GM12865 (cell line): ENCODE measurements around the gene PRR30.

ENCODE experiments used
- DNase-seq: peaks from one replicate; pipeline ENCODE4 v3.0.0; 2010; ENCODE audit warnings: low read depth
- H3K4me3 ChIP-seq: 2 replicates; pipeline ENCODE4 v1.5.1; 2011; ENCODE audit warnings: mild to moderate bottlenecking, low read depth, low read length, control low read depth
- CTCF ChIP-seq: IDR thresholded peaks from 2 replicates; pipeline ENCODE4 v1.5.1; 2011; ENCODE audit warnings: low read length, control low read depth, low read depth, inconsistent platforms; ENCODE audit not compliant: insufficient read depth; ENCODE audit errors: missing control alignments

PRR30 gene

DNA sequence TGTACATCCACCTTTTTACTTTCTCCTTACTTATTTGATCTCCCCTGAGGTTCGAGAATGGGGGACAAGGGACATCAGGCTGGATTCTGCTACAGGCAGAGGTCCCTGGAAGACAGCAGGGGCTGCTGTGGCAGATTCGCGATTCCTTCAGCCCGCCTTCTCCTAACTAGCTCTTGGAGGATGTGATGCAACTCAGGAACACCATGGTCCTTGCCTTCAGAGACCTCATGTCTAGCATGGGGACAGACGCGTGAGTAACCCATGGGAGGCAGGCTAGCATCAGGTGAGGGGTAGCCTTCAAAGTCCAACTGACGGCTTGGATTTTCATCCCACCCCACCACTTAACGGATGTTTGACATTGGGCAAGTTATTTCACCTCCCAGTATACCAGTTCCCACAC is 8.7 kb upstream of the PRR30 start:
- no peak overlapping the region for H3K4me3 ChIP-seq
- no peak for TF ChIP-seq CTCF
- DNase-seq: no peak

GRCh38 chr2:27145682-27146081 is 6.5 kb upstream of the PRR30 start:
- H3K4me3 ChIP-seq: no peak overlapping the region
- no peak for DNase-seq

DNA sequence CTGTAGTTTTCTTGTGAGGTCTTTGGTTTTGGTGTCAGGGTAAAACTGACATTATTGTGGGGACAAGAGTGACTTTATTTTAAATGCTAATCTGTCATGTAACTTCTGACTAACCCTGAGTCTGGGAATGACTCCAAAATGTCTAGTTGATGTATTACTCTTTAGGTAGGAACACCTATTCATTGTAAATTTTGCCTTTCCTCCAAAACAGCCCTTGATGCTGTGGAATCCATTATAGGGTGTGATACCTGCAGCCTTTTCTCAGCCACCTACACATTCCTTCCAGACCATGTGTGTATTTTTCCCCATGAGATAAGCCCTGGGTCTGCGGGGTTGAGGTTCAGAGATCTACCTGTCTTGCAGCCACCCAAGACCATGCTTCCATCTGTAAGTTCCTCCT is 4.1 kb upstream of the PRR30 start:
- TF ChIP-seq CTCF: no peak

More at GRCh38 chr2:27145682-27146081, 6.5 kb upstream of the PRR30 start:
- TF ChIP-seq CTCF: no peak

DNA sequence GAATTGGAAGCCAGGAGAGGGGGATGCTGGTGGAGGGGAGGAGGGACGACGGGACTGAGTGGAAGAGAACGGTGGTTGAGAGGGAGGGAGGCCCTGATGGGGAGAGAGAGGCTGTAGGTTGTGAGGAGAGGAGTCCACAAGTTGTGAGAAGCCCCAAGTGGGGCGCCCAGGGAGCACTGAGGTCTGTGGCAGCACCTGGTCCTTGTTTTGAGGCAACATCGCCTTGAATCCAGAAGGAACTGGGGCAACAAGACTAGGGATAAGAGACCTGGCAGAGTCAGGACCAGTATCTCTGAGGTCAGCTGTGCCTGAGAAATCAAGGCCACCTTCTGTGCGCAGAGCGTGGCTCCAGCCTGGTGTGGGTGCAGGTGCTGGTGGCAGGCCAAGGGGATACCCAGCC is 1.1 kb downstream of the PRR30 start:
- no peak for DNase-seq
- TF ChIP-seq CTCF: no peak

More for the DNA sequence above, 4.1 kb upstream of the PRR30 start:
- H3K4me3 ChIP-seq: no peak overlapping the region
- DNase-seq: no peak

GRCh38 chr2:27137322-27137935 is 1.8 kb downstream of the PRR30 start:
- no peak overlapping the region for H3K4me3 ChIP-seq
- DNase-seq: no peak
- no peak for TF ChIP-seq CTCF

More for the DNA sequence above, 1.1 kb downstream of the PRR30 start:
- H3K4me3 ChIP-seq: no peak overlapping the region

DNA sequence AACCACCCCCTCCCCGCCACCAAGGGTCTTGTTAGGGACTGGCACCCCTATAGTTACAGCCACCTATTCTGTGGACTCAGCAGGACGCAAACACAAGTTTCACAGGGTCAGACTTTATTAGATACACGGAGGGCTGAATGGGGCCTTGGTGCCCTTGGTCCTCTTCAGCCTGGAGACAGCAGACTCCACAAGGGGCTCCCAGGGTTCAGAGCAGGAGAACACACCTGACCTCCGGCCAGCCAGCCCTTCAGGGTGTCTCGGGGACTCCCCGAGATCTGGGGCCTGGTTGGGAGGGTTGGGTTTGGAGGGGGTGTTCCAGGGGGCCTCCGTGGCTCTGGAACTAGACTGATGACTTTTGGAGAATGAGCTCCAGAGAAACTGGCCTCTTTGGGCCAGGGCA is 2.5 kb downstream of the PRR30 start:
- no peak for TF ChIP-seq CTCF
- H3K4me3 ChIP-seq: no peak overlapping the region
- no peak for DNase-seq

GRCh38 chr2:27135478-27135955 is 3.7 kb downstream of the PRR30 start:
- H3K4me3 ChIP-seq: no peak overlapping the region
- DNase-seq: no peak
- no peak for TF ChIP-seq CTCF
